ENCODE data around the gene MAMDC2.
"Not testable (repeated sequence)": the region's sequence is repeated elsewhere in the genome, so short reads cannot be mapped to it uniquely, and the experiment has no call there.

Gene MAMDC2

DNA sequence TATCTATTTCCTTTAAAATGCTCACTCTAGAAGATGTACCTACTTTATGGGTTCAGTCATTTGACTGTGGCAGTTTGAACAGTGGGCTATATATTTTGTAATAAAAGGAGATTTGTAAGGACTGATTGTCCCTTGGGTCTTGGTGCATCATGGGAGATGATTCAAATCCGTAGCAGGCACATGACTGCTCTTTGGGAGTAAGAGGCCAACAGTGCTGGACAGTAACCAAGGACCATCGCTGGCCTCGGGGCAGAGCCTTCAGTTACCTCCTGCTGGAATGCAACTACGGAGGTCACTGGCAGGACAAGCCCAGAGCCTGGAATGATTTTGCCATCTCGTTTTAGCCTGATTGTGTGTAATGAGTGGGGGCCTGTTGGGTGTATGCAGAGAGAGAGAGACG, 7.0 kb upstream of the MAMDC2 start:
- no peak for DNase-seq

DNA sequence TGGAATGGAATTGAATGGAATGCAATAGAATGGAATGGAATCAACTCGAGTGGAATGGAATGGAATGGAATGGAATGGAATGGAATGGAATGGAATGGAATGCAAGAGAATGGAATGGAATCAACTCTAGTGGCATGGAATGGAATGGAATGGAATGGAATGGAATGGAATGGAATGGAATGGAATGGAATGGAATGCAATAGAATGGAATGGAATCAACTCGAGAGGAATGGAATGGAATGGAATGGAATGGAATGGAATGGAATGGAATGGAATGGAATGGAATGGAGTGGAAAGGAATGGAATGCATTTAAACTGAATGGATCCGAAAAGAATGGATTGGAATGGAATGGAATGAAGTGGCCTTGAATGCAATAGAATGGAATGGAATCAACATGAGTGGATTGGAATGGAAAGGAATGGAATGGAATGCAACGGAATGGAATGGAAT, 5.5 kb upstream of the MAMDC2 start:
- DNase-seq: not testable (repeated sequence)

DNA sequence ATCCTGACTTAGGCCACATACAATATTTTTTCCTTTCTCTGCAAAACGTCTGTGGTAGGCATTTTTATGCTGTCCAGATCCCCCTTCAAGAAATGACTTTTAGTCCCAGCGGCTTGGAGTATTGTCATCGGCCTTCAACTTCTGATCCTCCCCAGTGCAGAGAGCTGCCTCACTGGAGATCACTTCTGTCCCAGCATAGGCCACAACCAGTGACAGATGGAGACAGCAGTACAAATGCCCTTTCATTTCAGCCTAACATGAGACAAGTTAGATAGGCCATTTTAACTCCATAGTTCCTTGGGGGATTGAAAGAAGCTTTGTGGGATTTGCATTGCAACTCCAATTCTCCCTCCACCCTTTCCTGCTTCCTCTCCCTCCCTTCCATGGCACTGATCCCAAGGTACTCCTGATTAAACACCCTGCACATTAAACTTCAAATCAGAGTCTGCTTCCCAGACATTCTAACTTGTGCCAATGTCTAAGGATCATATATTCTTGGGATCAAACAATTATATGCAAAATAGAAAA, 3.2 kb upstream of the MAMDC2 start:
- DNase-seq: no peak

DNA sequence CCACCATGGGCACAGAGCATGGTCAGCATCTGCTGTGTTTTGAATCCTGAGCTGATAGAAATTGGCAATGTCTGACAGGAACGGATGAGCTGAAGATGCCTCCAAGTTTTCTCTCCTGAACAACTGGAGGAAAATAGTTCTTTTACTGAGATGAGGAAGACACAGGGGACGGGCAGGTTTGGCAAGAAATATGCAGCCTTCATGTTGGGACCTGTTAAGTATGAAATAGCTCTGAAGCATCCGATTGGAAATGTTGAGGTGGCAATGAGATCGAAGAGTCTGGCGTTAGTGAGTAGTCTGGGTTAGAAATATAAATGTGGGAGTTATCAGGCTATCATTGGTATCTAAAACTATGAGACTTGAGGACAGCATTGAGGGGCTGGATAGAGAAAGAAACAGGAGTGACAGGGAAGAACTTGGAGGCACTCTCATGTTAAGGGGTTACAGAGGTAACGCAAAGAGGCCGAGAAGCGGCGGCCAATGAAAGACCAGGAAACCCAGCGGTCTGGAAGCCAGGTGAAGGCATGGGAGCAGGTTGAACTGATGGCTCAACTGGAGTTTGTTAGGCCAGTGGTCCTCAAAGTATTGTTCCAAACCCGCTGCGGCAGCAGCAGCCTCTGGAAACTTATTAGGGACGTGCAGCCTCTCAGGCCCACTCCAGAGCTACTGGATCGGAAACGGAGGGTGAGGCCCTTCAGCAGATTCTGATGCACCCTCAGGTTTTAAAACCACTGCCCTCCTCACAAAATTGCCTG, 1.0 kb upstream of the MAMDC2 start:
- DNase-seq: no peak

DNA sequence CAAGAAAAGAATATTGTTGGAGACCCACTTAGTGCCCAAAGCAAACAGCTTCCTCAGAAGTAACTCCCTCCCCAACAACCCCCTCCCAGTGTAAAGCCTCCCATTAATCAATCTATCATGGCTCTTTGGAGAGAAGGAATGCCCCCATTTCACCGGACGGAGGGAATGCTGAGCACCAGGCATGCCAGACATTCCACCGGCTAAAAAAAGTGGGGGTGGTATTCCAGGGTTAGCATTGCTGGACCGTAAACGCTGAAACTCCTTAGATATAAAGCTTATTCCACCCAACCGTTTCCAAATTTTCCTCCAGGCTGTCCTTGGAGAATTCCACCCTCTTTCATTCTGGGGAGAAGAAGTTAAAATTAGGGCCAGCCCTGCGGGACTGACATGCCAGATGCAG, 363 bp upstream of the MAMDC2 start:
- DNase-seq: no peak

DNA sequence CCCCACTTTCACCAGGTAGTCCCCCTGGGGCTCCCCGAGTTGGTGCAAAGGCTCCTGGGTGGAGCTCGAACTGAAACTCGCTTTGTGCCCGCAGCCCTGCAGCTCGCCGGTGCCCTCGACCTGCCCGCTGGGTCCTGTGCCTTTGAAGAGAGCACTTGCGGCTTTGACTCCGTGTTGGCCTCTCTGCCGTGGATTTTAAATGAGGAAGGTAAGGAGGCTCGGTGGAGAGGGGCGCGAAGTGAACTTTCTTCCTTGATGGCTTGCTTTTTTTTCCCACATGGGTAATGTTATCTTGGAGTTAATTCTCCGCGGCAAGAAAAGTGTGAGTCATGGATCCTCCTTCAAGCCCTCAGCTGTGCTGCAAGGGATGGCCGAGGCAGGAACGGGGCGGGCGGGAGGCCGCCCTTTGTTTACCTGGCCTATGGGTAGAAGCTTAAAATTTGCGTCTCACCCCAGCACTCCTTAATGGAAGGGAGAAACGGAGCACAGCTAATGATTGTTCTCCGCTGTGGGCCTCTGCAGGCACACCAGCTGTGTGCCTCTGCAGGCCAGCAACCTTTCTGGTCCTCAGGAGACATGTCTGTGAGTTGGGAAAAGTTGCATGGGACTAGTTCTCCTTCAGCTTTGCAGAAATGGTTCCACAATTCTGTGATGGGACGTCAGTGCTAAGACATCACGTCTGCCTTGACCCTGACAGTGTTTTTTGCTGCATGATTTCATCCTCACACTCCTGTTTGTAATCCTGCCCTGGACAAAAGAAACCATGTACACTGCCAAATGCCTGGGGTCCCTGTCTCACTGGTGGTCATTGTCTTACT, 1.1 kb downstream of the MAMDC2 start:
- DNase-seq: peak in 1 of 51 donors; percentile 21

DNA sequence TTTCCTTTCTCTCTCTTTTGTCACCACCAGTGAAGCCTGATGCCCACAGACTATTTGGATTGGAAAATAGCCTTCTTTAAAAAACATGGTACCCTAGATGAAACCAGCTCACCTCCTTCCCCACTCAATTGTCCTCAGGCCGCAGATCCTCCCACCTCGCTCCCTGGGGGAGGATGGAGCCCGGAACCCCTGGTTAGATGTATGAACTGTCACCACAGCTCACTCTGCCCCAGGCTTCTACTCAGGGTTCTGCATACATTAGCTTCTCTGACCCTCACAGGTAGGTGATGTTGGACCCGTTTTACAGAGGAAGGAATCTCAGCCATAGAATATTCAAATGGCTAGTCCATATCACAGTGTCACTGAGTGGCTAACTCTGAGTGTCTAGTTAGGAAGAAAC, 1.8 kb downstream of the MAMDC2 start:
- DNase-seq: no peak

DNA sequence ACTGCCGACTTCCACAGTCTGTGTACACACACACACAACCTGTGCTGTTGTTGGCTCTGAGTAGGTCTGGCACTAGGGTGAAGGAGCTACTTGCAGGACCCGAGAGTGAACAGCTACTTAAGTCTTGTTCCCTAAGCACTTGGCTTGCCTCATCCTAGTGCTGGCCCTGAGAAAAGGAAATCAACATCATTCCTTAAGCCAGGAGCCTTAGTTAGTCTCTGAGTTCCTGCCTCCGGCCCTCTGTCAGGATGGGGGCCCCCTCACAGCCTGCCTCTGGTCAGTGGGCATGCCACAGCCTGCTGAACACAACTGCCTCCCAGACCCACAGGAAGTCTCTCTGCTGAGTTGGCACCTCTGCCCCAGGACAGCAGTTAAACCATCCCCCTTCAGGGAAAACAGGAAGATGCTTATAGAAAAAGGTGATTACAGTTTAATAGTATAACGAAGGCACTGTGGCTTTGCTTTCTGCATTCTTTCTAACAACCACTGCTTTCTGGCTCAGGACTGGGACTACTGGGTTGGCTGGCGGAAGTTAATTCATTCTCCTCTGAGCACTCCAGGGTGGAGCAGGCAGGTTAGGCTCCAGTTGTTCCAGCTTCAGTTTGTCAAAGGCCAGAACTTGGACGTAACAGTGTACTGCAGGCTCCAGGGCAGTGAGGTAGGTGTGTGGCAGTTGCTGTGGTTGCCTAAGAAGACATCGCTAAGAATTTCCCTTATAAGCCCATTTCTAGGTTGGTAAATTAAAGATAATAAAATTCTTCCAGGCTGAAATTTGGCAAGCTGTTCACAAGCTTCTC, 2.8 kb downstream of the MAMDC2 start:
- DNase-seq: peak in 5 of 51 donors; percentile 3 to 16 (median 9)

DNA sequence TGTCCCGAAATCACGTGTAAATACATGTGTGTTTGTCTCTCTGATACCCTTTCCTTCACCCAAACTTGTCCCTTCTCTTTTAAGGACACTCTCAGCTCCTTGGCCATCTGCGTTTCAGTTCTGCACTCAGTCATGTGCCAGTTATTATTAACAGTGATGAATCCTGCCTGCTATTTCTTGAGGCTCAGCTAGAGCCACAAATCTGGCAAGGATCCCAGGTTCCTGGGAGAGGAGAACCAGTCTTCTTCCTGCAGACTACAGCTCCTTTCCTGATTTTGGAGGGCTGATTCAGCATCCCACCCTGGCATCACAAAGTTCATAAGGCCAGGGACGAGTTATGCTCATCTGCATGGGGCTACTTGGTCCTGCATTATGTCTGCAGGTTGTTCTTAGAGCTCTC, 5.6 kb downstream of the MAMDC2 start:
- peak in 4 of 51 donors; percentile 10 to 33 (median 30) for DNase-seq

DNA sequence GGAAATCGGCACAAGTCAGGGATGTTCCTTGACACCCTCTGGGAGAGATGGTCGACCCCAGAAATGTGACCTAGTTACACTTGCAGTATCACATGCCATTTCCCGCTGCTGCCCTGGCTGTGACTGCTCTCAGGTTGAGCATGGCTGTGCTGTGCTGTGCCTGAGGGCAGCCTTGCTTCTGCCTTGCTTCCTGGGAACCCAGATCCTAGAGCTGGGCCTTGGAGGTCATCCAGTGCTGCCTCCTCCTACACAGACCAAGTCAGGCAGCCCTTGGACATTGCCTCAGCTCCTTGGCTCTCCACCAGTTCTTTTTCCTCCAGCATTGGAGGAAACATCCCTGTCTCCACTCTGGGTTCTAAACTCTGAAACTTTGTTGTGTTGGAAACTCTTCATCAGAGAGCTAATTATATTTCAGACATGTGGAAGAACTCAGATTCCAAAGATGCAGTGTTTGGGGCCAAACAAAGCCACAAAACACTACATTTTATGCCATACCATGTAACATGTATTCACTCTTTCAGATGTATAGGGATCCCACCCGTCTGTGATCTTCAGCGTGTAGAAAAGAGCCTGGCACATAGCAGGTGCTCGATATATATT, 6.1 kb downstream of the MAMDC2 start:
- DNase-seq: peak in 8 of 51 donors; percentile 5 to 25 (median 8)

DNA sequence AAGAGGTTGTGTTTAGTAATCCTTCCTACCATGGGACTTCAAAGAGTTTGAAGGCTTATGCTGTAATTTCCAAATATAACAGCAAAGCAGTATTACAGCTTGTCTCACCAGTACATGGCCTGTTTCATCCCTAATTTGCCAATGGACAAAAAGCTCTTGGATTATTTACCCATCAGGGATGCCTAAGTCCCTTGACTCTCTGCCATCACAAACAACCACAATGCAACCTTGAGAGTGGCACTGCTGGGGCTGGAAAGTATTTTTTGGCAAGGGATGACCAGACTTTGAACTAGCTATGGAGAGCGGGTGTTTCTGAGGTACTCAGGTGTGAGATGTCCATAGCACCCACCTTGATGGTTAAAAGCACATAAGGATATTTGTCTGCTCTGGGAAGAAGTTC, 9.1 kb downstream of the MAMDC2 start:
- no peak for DNase-seq

DNA sequence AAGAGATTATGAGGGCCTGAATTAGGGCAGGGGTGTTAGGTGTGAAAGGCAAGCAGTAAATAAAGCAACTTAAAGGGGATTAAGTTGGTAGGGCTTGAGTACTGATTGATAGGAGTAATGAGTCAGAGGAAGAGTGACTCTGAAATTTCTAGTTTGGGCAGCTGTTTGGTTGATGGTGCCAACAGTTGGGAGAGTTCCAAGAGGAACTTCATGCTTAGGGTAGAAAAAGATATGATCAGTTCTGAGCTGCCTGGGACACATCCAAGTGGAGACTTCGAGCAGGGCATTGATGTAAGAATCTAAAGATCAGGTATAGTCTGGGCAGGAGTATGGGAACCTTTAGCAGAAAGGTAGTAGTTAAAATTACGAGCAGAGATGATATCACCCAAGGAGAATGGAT, 10.2 kb downstream of the MAMDC2 start:
- DNase-seq: no peak

DNA sequence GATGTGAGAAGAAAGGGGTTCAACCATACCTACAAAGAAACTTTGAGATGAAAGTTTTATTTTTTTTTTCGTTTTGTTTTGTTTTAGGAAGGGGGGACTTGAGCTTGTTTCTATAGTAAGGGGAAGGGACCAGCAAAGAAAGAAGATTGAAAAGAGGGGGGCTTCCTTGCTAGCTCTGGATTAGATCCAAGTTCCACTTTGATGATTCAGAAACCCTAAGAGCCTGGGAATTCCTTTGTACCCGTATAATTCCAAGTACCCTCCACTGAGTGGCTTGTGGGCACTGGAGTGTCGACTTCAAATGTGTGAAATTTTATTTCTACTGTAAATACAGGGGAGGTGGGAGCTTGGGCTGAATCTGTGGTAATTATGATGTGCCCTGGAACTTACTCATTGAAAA, 10.9 kb downstream of the MAMDC2 start:
- no peak for DNase-seq

DNA sequence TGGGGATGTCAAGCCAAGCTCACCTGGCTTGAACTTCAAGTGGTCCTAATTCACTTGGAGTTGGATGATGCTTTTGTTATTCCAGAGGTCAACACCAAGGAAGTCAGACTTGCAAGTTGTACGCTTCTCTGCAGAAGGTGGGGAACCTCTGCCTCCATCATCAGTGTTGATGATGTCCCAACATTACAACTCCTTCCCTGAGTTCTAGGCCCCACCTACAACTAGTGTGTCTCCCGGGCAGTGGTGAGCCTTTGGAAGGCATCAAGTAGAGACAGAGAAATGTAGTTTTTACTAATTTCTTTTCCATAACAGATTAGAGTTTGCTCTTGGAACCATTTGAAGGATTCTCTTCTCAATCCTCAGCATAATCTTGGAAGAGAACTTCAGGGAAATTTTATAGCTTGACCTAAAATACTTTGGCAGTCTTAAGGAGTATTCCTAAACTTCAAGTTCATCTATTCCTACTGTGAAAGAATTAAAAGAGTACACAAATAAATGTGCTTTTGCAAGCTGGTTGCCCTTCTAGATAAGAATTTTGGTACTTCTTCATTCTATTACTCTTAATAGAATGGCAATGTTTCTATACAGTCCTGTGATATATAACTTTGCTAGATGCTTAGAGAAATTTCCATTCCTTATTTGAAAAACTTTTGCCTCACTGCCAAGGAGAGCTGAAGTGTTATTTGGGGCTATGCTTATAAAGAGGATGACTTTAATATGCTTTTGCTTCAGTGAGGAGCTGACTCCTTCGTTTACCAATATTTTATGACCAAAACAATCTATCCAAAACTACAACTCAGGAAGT, 12.0 kb downstream of the MAMDC2 start:
- DNase-seq: no peak

DNA sequence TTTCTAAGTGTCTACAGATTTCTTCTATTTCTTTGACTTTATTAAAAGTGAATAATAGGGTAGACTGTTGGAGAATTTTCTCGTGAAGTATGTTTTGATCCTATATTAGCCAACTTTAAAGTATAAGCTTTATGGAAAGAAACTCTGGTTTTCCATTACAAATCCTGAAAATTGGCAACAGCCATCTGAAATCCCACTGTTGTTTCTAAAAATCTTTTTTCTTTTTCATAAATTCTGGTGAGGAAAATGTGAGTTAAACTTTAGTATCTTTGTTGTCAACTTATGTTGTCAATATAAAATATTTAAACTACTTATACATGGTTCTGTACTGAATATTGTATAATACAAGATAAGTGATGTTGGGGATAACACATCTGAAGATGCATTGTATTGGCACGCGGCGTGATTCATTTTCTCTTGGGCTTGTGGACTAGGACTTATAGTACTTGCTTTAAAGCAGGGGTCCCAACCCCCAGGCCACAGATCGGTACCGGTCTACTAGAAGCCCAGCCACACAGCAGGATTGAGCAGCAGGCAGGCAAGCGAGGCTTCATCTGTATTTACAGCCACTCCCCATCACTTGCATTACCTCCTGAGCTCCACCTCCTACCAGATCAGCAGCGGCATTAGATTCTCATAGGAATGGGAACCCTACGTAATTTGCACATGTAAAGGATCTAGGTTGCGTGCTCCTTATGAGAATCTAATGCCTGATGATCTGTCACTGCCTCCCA, 12.7 kb downstream of the MAMDC2 start:
- no peak for DNase-seq

DNA sequence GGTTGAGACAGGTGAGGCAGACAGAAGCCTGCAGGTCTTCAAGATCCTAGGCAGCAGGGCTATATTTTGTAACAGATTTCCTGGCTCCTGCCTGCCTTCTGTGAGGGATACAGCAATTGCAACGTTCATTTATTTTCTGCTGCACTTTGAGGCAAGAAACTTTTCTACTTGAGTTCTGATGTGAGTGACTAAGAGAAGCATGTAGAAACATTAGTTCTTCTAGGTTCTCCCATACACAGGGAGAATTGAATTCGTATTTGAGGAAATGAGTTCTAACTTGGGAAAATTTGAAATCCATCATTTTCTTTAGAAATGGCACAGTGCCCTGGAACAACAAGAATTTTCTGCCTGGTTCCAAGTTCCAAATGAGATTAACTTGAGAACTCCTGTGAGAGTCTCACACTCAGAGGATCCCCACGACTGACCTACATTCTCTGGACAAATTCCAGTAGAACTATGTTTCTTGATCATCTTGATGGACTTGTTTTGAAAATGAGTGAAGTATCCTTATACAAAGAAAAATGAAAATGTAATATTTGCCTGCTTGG, 15.0 kb downstream of the MAMDC2 start:
- no peak for DNase-seq

DNA sequence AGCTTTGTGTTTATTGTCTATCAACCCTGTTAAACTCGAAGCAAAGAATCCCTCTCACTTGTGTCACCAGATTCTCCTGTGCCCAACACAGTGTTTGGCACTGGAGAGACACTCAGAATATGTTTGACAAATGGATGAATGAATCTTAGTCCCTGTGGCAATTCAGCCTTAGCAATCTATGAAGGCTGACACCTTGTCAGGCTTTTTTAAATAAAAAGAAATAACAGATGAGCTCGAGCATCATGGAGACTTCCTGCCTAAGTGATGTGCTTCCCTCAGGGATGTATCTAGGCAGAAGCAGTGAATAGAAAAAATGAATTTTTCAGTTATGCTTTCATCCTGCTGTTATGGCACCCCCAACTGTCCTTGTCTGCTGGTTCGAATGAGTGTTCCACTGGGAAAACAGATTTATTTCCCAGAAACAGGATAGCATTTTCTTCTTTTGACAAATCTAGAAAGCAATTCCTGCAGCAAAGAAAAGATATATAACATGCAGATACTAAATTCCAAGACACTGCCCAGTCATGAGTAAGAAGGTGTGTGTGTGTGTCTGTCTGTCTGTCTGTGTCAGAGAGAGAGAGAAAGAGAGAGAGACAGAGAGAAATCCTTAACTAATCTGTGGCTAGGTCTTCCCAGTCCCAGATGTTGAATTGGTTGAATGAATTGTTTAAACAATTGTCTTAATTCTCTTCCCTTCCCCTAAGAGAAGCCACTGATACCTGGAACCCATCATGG, 16.7 kb downstream of the MAMDC2 start:
- DNase-seq: no peak

DNA sequence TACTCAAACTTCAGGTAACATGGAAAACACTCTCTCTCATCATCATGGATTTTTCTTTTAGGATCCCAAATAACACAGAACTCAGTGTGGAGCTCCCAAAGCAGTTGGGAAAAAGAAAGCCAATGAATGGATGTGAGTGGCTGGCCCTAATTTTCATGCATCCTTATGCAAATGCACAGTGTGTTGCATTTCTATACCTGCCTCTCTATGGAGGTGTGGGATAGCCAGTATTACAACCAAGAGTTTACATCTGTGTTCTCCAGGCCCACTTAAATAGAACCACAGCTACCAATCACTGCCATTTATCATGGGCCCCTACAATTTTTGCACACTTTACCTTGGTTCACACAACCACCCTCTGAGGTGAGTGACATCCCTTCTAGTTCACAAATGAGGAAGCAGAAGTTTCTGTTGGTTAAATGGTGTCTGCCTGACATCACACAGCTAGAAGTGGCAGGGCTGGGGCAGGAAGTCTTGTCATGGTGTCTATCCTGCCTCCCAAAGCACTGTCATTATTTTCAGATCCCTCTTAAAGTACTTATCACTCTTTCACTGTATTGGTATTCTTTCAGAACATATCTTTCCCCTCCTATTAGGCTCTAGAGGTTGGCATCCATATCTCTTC, 17.3 kb downstream of the MAMDC2 start:
- no peak for DNase-seq
